GM12864 (cell line): ENCODE measurements around the gene SRPK3.

Experiments used
- DNase-seq: peaks from one replicate; pipeline ENCODE4 v3.0.0-alpha.2; 2011; ENCODE audit warnings: low read depth
- H3K4me3 ChIP-seq: 2 replicates; pipeline ENCODE4 v1.5.1; 2011; ENCODE audit warnings: mild to moderate bottlenecking, low read depth, low read length, control low read depth
- CTCF ChIP-seq: IDR thresholded peaks from 2 replicates; pipeline ENCODE4 v1.5.1; 2011; ENCODE audit warnings: low read depth, mild to moderate bottlenecking, moderate library complexity, low read length, control low read depth, inconsistent platforms; ENCODE audit errors: missing control alignments

The SRPK3 gene

DNA sequence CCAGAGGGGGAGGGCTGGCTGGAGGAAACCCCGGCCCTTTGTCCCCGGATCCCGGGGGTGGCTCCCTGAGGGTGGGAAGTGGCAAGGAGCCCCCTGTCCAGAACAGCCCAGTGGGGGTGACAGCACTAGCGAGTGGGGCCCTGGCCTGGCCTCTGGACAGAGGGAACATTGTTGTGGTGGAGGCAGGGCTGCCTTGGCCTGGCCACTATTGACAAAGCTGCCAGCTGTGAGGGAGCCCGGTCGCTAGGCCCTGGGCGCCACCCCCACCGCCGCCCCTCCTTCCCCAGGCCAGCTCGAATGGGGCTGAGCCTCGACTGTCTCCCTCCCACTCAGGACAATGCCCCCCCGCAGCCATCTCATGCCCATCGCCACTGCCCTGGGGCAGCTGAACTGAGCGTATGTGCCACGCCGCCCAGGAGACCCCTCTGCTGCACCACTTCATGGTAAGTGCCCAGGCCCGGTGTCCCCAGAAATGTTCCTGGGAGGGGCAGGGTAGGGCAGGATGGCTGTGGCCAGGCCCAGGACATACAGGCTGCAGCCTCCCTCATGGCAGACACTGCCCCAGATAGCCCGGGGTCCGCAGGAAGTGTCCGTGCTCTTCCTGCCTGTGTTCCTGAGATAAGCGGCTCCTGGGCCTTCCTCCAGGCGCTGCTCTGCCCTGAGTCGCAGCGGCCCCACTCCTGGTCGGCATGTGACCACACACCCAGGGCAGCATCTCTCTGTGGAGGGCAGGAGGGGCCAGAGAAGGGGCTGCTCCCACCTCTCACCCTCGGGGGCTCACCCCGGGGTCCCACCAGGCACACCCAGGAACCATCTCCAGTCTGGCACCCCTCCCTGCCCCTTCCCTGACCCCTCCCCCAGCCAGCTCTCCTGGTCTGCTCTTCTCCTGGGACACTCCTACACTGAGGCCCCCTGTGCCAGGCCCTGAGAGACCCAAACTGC, 15.4 kb upstream of the SRPK3 start:
- H3K4me3 ChIP-seq, result no peak overlapping the region
- TF ChIP-seq CTCF, result no peak
- DNase-seq, result no peak

DNA sequence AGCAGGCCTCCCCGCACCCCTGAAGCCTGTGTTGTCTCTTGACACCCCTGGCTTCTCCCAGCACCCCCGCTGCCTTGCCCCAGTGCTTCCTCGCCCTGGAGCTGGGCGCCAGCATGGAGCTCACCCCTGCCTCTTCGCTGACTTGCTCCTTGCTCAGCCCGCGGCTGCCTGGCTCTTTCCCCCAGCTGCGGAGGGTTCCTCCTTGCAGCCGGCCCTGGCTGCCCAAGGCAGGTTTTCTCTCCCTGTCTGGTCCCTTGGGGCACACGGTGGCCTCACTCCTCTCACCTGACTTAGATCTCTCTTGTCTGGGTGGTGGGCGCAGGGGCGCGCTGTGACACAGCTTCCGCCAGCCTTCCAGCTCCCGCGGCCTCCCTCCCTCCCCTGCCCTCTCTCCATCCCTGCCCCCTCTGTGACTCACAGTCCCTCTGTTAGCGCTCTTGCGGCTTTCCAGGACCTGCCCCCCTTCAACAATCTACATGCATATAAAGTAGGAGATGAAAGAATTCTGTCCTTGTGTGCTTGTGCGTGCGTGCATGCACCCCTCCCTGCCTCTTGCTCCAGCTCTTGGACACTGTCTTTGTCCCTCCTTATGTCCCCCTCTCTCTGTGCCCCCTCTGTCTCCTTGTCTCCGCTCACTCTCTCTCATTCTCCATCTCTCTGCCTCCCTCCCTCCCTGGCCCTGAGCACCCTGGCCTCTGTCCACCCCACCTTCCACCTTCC, 14.6 kb upstream of the SRPK3 start:
- H3K4me3 ChIP-seq, result no peak overlapping the region
- no peak for TF ChIP-seq CTCF
- no peak for DNase-seq

DNA sequence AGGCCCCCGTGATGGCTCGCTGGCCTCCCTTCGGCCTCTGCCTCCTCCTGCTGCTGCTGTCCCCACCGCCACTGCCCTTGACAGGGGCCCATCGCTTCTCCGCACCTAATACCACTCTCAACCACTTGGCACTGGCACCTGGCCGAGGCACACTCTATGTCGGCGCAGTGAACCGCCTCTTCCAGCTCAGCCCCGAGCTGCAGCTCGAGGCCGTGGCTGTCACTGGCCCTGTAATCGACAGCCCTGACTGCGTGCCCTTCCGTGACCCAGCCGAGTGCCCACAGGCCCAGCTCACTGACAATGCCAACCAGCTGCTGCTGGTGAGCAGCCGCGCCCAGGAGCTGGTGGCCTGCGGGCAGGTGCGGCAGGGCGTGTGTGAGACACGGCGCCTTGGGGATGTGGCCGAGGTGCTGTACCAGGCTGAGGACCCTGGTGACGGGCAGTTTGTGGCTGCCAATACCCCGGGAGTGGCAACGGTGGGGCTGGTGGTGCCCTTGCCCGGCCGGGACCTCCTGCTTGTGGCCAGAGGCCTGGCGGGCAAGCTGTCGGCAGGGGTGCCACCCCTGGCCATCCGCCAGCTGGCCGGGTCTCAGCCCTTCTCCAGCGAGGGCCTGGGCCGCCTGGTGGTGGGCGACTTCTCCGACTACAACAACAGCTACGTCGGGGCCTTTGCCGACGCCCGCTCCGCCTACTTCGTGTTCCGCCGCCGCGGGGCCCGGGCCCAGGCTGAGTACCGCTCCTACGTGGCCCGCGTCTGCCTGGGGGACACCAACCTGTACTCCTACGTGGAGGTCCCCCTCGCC, 13.8 kb upstream of the SRPK3 start:
- H3K4me3 ChIP-seq, result no peak overlapping the region
- DNase-seq, result no peak
- TF ChIP-seq CTCF, result no peak

DNA sequence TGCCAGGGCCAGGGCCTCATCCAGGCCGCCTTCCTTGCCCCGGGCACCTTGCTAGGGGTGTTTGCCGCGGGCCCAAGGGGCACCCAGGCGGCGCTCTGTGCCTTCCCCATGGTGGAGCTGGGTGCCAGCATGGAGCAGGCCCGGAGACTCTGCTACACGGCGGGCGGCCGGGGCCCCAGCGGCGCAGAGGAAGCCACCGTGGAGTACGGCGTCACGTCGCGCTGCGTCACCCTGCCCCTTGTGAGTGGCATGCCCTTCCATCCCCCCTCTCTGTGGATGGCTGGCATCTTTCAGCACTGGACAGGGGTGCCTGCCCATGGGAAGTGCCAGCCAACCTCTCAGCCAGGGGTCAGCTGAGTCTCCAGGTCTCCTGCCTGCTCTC, 13.2 kb upstream of the SRPK3 start:
- no peak for DNase-seq
- TF ChIP-seq CTCF, result no peak

DNA sequence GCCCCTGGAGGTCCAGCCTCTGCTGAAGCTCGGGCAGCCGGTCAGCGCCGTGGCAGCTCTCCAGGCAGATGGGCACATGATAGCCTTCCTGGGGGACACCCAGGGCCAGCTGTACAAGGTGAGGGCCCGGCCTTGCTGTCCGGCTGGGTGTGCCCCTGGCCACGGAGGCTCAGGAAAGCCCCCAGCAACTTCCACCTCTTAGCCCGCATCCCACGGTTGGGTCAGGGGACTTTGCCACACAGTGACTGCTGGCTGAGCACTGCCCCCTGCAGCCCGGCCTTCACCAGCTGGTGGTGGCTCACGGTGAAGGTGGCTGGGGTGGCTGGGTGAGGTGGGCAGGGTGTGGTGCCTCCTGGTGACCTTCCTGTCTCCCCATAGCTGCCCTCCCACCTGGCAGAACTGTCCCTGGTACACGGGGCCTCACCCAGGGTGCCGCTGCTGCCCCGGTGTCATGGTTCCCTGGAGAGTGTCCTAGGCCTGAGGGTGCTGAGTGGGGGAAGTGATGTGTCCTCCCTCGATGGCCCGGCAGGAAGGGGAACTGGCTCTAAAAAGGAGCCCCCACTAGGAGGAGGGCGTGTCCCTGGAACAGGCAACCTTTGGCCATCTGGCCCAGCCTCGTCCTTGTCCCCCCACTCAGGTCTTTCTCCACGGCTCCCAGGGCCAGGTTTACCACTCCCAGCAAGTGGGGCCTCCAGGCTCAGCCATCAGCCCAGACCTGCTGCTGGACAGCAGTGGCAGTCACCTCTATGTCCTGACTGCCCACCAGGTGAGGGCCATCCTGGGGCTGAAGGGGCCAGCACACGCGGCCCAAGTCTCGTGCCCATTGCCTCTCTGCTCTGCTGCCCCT, 12.3 kb upstream of the SRPK3 start:
- no peak for TF ChIP-seq CTCF
- DNase-seq, result no peak
- H3K4me3 ChIP-seq, result no peak overlapping the region

More for the DNA sequence above, 13.2 kb upstream of the SRPK3 start:
- no peak overlapping the region for H3K4me3 ChIP-seq
